HG03280 (cell line): Measurements from ENCODE around the gene ZNF282.
A peak's percentile ranks its signal among the peaks of the same experiment; 100 is the strongest.
"Not testable (repeated sequence)": the region's sequence is repeated elsewhere in the genome, so short reads cannot be mapped to it uniquely, and the experiment has no call there.

Experiments used
- ATAC-seq: cut with Tn5 transposase; IDR thresholded peaks from one replicate; pipeline ENCODE4 v1.9.1; 2021; ENCODE audit warnings: mild to moderate bottlenecking, moderate library complexity; ENCODE audit not compliant: unreplicated experiment

Gene ZNF282

DNA sequence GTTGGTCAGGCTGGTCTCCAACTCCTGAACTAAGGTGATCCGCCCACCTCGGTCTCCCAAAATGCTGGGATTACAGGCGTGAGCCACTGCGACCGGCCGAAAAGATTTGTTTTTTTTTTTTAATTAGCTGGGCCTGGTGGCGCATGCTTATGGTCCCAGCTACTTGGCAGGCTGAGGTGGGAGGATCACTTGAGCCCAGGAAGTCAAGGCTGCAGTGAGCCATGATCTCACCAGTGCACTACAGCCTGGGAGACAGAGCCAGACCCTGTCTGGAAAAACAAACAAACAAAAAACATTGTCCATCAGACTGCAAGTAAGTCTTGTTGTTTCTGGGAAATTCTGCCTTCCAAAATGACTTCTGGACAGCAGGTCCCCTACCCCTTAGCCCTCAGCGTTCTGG is 27.8 kb downstream of the ZNF282 start:
- ATAC-seq, result no peak

DNA sequence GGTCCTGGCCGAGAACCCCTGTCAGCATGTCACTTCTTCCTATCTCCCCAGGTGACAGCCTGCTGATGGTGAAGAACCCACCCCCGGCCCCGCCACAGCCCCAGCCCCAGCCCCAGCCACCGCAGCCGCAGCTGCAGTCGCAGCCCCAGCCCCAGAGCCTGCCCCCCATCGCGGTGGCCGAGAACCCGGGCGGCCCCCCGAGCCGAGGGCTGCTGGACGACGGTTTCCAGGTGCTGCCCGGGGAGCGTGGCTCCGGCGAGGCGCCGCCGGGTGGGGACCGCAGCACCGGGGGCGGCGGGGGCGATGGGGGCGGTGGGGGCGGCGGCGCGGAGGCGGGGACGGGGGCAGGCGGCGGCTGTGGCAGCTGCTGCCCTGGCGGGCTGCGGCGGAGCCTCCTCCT is 28.4 kb downstream of the ZNF282 start:
- no peak for ATAC-seq

DNA sequence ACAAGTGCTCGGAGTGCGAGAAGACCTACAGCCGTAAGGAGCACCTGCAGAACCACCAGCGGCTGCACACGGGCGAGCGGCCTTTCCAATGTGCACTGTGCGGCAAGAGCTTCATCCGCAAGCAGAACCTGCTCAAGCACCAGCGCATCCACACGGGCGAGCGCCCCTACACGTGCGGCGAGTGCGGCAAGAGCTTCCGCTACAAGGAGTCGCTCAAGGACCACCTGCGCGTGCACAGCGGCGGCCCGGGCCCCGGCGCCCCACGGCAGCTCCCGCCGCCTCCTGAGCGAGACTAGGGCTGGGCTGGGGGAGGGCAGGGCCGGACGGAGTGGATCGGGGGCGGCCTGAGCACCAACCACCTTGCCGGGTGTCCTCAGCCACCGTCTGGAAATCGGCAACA is 29.0 kb downstream of the ZNF282 start:
- no peak for ATAC-seq

DNA sequence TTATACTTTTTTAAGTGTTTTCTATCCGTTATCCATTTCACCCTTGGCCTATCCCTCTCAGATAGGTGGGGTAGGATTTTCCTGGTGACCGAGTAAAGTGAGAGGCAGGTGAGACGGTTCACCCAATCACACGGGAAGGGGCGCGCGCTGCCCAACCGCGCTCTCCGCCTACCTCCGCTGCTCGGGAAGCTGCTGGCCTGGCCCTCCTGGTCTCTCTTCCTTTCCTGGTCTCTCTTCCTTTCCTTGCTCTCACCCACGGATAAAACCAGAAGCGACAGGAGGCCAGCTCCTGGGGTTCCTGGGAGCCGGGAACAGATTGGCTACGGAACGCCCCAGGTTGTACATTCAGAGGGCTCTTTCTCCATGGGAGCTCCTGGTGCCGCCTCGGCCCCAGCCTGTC is 29.8 kb downstream of the ZNF282 start:
- no peak for ATAC-seq

DNA sequence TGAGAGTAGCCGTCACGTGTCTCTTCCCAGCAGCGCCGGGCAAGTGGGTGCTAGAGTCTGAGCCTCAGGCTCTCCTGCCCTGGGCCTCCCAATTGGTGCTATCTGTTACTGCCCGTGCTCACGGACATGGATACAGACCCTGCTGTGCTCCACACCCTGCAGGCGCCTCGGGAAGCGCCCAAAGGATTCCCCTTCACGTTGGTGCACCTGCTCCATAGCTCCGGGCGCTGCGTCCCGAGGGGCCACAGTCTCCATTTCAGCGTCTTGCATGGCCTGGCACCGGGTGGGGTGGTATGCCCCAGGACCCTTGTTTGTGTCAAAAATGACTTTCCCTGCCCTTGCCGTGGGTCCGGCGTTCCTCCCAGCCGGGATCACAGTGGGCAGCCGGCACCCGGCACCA is 30.3 kb downstream of the ZNF282 start:
- ATAC-seq, result no peak

DNA sequence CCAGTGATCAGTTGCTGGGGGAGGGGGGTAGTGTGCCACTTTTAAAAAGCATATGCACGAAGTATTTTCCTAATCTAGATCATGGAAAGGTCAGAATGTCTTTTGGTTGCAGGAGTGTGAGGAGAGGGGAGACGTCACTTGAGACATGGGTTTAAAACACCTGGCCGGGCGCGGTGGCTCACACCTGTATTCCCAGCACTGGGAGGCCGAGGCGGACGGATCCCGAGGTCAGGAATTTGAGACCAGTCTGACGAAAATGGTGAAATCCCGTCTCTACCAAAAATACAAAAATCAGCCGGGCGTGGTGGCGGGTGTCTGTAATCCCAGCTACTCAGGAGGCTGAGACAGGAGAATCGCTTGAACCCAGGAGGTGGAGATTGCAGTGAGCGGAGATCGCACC is 31.0 kb downstream of the ZNF282 start:
- not testable (repeated sequence) for ATAC-seq

DNA sequence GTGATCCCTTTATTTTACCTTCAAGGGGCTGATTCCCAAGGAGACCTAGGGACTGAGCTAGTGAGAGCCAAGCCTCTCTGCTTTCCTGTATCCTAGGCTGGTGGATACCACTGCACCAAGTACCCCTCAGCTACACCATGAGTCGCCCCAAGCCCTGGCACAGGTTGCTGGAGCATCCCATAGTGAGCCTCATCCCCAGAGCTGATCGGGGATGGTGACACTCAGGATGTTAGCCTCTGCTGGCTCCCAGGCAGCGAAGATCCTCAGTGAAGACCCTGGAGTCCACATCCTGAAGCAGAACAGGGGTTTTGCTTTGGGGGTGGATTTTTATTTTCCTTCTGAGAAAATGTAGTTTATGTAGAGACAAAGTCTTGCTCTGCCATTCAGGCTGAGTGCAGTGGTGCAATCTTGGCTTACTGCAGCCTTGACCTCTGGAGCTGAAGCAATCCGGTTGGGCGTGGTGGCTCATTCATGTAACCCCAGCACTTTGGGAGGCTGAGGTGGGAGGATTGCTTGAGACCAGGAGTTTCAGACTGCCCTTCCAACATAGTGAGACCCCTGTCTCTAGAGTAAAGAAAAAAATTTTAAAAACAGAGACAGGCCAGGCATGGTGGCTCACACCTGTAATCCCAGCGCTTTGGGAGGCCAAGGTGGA is 31.6 kb downstream of the ZNF282 start:
- no peak for ATAC-seq

DNA sequence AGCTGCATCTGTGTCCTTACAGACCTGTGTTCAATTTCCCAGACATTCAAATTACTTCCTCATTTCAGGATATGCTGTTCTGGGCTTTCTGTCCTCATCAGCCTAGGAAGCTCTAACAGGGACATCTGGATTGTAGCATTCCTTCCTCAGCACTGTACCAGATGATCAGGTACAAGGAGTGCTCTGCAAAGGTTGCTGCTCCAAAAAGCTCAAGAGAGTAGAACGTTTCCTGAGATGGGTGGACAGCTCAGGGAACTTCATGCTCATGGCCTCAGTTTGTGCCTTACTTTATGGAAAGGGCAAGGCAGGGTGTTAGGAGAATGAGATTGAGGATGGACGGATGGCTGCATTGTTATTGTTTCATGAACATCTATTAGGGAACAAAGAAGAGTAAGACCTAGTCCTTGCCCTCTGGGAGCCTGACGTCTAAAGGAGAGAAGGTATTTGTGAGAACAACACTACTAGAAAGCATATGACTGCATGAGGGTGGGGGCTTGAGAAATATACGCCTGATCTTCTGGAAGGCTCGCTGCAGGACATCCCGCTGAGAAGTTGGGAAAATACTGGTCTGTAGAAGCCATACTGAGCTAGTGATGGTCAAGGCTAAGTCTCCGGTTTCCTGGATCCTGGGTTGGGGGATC is 33.6 kb downstream of the ZNF282 start:
- ATAC-seq, result no peak

DNA sequence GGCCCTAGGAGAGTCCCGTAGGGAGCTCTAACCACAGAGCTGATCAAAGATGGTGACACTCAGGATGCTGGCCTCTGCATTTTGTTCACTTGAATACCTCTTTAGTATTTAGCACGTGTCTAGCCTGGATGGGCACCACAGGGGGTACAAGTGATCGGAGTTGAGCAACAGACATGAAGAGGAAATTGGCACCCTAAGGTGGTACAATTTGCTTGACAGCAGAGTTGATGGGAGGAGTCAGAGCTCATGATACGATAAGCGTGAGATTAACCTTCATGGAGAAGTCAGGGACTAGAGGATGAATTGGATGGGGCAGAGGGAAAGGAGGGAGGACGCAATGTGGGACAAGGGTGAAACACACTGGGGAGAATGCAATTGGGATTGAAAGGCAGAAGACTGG is 34.2 kb downstream of the ZNF282 start:
- ATAC-seq, result no peak

DNA sequence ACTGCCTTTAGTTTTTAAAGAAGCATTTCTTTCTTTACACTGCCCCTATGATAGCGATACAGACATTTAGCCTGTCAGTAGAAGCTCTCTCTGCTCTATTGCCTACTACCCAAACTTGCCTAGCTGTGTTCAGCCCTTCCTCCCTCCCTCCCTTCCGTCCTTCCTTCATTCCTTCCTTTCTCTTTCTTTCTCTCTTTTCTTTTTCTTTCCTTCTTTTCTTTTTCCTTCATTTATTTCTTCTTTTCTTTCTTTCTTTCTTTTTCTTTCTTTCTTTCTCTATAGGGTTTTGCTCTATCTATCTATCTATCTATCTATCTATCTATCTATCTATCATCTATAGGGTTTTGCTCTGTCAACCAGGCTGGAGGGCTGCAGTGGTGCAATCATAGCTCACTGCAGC is 37.0 kb downstream of the ZNF282 start:
- no peak for ATAC-seq

DNA sequence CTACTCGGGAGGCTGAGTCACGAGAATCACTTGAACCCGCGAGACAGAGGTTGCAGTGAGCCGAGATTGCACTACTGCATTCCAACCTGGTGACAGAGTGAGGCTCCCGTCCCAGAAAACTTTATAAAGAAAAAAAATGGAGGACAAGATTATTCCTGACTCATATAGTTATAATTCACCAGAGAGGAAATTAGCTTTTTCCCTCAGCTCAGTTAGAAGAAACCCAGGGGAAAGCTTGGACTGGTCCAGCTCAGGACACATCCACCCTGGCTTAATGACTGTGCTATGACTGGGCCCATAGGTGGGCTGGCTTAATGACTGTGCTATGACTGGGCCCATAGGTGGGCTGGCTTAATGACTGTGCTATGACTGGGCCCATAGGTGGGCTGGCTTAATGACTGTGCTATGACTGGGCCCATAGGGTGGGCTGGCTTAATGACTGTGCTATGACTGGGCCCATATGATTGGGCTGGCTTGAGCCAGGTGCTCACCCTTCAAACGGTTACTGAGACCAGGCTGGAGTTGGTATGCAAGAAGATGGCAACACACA is 38.4 kb downstream of the ZNF282 start:
- not testable (repeated sequence) for ATAC-seq

DNA sequence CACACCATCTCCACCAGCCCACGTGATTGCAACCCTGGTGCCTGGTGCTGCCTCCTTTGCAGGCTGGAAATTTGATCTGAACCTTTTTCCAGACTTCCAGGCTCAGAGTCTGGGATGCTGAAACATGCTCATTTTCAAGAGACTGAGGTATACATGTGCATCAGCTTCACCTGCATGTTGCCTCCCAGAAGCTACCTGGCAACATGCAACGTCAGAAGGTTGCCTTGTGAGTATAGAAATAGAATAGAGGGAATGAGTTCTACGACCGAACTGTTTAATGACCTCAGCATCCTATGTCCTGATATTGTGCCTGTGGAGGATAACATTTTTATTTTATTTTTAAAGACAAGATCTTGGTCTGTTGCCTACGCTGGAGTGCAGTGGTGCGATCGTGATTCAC is 42.2 kb downstream of the ZNF282 start:
- no peak for ATAC-seq

DNA sequence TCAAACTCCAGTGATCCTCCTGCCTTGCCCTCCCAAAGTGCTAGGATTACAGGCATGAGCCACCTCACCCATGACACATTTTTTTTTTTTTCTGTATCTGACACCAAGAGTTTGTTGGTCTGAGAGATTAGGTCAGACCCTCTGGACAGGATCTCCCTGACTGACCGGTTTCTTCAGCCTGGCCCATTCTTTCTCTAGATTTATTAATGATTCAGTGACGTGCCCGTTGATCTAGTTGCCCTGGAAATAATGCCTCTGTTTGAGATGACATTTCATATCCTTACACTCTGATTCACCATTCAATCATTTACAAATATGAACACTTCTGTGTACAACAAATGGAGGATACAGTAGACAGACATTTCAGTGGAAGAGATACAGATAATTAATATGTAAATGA is 42.7 kb downstream of the ZNF282 start:
- ATAC-seq, result no peak

DNA sequence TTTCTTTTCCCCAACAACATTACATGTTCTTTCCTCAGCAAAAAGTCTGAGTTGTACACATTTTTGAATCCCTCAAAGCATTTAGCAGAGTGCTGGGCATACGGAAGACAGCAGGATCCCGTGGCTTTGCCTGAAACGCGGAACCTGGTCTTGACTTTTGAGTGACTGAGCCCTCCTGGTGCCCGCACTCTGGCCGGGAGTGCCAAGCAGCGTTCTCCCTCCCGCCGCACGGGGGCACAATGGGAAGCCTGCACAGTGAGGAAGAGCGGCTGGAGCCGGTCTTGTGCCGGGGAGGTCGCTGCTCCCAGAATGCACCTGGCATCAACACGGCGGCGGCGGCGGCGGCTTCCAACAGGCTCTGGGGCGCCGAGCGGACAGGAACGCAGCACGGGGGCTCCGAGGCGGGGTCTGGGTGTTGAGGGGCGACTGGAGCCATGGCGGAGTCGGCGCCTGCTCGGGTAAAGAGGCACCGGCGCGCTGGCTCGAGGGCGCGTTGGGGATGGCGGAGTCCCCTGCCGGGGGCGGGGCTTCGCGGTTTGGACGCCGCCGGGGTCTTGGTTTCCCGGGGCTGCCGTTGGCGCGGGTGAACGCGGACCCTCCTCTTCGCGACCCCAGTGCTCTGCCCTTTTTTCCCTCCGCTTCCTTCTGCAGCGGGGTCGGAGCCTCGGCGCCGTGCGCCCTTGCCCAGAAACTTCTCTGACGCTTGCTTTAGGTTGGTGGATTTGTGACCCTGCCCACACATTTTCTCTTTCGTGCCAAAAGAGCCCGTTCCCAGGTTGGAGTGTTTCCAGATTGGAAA is 44.2 kb downstream of the ZNF282 start, which contains the start of gene ZNF212:
Gene ZNF212, plus strand, starts transcription at position 307 of the 799 bp plus-strand sequence. Its CDS starts 128 bp downstream, at position 435.
- ATAC-seq, result peak; percentile 98

DNA sequence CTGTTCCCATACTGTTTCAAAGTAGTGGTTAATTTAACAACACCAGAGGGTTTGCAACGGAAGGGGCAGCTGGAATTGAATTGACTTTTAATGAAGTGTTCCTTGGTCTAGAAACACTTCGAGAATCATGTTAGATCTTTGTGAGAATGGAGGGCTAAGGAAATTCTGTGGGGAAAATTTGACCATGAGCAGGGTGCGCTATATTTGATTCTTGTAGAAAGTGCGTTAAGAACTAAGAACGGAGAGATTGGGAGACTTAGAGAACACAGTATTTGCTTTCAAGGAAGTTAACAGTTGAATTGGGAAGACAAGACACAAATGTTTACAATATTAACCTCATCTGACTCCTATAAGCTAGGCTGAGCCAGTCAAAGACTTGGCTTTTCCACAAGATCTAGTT is 45.3 kb downstream of the ZNF282 start:
- ATAC-seq, result no peak

DNA sequence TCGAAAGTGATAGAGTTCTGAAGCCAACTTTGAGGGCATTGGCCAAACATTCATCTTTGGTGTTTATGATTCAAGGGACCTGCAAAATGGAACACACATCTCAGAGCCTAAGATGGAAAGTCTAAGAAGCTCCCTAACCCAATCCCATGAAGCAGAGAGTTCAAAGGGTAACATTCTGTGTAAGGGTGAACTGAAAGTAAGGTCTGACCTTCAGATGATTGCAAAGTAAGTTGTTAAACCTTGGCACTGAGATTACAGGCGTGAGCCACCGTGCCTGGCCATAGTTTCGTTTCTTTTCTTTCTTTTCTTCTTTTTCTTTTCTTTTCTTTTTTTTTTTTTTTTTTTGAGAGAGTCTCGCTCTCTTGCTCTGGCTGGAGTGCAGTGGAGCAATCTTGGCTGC is 46.4 kb downstream of the ZNF282 start:
- no peak for ATAC-seq

DNA sequence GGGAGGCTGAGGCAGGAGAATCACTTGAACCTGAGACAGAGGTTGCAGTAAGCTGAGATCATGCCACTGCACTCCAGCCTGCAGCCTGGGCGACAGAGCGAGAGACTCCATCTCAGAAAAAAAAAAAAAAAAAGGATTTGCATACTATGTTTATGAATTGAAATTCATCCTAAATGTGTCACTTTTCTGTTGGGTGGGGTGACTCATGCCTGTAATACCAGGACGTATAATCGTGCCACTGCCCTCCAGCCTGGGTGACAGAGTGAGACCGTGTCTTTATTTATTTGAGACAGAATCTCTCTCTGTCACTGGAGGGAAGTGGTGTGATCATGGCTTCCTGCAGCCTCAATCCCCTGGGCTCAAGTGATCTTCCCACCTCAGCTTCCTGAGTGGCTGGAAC is 49.9 kb downstream of the ZNF282 start:
- ATAC-seq, result peak; percentile 63

DNA sequence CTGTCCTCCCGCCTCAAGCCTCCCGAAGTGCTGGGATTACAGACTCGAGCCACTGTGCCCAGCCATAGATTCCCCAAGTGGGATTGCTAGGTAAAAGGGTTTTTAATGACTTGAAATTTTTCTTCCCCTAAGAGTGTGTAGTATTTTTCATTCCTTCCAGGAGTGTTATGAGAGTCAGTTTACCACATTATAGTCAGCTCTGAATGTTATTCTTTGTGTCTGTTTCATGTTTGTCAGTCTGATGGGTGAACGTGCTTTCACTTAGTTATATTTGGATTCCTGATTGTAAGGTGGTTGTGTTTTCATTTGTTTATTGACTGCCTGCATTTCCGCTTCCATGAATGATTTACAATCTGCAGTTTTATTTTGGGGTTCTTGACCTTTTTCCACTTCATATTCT is 50.4 kb downstream of the ZNF282 start:
- ATAC-seq, result peak; percentile 28

DNA sequence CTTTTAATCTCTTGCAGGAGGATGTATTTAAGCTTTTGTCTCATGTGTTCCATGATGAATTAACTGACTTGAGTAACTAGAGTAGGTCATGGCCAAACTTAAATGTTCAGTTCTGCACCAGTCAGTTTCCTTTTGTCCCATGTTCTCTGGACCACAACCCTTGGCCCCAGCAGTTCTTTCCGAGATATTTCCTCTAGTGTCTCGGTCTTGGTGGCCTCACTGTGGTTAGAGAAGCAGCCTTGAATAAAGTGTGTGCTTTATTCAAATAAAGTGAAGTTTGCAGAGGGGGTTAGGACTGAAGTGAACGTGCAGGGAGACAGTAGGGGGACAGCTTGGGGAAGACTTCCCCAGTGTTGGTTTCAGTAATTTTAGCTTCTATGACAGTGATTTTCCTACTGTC is 53.4 kb downstream of the ZNF282 start:
- no peak for ATAC-seq

DNA sequence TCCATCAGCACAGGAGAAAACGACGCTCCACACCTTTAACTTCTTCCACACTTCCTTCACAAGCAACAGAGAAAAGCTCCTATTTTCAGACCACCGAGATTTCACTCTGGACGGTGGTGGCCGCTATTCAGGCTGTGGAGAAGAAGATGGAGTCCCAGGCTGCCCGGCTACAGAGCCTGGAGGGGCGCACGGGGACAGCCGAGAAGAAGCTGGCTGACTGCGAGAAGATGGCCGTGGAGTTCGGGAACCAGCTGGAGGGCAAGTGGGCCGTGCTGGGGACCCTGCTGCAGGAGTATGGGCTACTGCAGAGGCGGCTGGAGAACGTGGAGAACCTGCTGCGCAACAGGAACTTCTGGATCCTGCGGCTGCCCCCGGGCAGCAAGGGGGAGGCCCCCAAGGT is 54.8 kb downstream of the ZNF282 start:
- ATAC-seq, result not testable (repeated sequence)

DNA sequence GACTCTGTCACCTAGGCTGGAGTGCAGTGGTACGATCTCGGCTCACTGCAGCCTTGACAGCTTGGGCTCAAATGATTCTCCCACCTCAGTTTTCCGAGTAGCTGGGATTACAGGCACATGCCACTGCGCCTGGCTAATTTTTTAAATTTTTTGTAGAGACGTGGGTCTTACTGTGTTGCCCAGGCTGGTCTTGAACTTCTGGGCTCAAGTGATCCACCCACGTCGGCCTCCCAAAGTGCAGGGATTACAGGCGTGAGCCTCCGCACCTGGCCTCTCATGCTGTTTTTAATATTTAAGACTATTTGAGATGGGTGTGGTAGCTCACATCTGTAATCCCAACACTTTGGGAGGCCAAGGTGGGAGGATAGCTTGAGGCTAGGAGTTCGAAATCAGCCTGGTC is 56.2 kb downstream of the ZNF282 start:
- not testable (repeated sequence) for ATAC-seq

DNA sequence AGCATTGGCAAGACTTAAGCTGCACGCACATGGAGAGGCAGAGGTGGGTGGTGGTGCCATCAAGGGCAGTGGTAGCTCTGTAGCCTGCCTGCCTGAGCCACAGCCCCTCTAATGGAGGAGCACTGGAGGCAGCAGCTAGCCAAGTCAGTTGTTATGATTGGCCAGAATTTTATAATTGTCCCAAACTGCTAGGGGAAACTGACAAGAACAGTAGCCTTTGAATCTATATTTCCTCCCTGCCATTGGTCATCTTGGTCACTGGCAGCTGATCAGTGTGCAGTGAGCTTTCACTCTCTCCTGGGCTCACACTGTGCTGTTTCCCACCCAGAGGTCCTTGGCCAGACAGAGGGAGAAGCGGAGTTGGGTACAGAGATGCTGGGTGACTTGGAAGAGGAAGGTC is 57.0 kb downstream of the ZNF282 start:
- ATAC-seq, result no peak
